Stimulated activated CD4-positive, alpha-beta T cell treated with anti-CD3 and anti-CD28 coated beads, TNF-alpha, amount 100 ng/mL, for 48 hours (primary cell): ENCODE results near the gene NCAM1.

Experiments used
- DNase-seq, 3 donors: peaks; one replicate each; pipeline ENCODE4 v3.0.0-alpha.2; 2020; ENCODE audit warnings: low read depth in 3 of 3

NCAM1 gene

DNA sequence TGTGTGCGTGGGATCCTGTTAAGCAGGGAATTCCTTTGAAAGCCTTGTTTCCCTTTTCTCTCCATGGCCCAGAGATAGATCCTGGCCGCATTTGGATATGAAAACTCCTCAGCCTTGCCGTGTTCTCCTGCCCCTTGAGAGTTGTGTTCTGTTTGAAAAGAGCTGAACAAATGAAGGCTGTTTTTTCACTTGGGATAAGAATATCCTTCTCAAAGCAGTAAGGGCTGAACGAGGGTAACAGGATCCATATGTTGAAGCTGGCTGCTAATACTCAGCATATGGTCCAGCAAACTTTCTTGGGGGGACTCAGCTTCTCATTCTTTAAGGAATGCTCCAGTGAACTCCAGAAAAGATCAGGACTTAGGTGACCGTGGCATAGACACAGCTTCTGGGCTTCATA lies 238.6 kb downstream of the NCAM1 start:
- no peak for DNase-seq

- DNase-seq = no peak
Observed at GRCh38 chr11:113201054-113201818, 240.0 kb downstream of the NCAM1 start.

GRCh38 chr11:113202431-113202830 lies 241.2 kb downstream of the NCAM1 start:
- no peak for DNase-seq

- DNase-seq = no peak
Observed at GRCh38 chr11:113203141-113203753, 242.0 kb downstream of the NCAM1 start.

- DNase-seq = no peak
Observed at GRCh38 chr11:113204280-113204679, 243.1 kb downstream of the NCAM1 start.

GRCh38 chr11:113213549-113213948 lies 252.3 kb downstream of the NCAM1 start:
- DNase-seq = no peak

DNA sequence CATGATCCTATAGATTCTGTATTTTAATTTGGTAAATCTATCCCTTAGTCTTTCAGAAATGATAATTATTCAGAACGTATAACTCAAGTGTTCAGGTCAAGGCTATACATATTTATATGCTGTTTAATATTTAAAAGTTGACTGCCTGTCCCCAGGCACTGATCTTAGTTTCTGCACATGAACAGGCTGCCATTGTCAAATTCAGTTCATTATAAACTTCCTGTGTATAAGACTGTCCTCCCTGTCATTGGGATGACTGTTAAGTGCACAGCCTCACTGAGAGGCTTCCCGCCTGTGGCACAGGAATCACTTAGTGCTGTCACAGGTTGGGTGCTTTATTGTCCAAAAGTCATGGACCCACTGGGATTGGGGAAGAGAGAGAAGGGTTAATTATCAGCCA lies 261.0 kb downstream of the NCAM1 start:
- DNase-seq = no peak

DNA sequence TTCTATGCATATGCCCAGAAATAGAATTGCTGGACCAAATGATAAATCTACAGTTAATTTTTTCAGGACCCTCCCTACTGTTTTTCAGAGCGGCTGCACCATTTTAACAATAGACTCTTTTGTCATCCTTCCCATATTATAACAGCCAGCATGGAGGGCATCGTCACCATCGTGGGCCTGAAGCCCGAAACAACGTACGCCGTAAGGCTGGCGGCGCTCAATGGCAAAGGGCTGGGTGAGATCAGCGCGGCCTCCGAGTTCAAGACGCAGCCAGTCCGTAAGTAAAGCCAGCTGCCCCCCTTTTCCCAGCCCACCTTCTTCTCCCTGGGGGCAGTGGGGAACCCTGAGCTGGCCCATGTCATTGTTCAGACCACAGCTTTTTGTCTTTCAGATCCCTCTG lies 273.7 kb downstream of the NCAM1 start:
- no peak for DNase-seq

DNA sequence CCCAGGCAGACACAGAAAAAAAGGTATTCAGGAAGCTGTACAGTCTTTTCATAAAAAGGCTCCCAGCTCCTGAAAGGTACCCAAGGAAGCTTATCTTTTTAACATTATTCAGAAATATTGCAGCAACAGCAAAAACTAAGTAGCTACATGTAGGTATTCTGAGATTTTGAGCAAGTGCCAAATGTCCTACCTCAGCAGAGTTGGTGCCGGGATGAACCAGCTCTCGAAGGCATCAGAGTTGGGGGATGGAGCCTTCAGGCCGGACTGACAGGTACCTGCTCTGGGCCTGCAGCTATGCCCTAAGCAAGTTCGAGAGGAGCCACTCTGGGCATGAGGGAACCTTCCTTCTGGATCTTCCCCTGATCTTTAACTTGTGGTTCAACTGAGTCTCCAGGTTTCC lies 276.0 kb downstream of the NCAM1 start:
- DNase-seq = no peak

- no peak for DNase-seq
Observed at GRCh38 chr11:113238721-113239120, 277.5 kb downstream of the NCAM1 start.

GRCh38 chr11:113240389-113240788 lies 279.2 kb downstream of the NCAM1 start:
- DNase-seq = no peak

- no peak for DNase-seq
Observed at GRCh38 chr11:113240790-113241635, 279.8 kb downstream of the NCAM1 start.

DNA sequence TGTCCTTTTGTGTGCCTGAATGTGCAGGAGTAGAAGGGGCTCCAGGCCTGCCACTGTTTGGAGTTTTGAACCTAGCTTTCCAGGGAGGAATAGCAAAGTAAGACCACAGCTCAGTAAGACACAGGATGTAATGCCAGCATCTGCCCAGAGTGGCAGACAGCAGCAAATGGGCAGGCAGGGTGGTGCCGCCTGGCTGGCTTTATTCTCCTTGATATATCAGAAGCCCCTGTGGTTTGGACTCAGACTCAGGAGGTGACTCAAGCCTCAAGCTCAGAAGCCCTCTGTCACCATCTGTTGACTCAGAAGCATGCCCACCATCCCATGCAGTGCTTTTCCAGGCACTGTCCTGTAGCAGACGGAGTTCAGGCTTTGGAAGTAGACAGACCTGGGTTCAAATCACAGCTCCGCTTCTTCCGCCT lies 280.4 kb downstream of the NCAM1 start:
- no peak for DNase-seq

DNA sequence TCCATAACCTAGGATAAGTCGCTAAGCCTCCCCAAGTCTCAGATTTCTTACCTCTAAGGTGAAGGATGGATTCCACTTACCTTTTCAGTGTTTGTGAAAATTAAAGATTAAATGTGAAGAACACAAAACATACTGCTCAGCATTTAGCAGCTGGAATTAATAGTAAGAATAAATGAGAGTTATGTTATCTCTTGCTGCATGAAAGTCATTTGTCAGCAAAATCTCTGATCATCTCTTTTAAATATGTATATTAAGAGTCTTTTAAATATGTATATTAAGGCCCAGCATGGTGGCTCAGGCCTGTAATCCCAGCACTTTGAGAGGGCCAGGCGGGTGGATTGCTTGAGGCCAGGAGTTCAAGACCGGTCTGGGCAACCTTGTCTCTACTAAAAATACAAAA lies 280.8 kb downstream of the NCAM1 start:
- DNase-seq = no peak

DNA sequence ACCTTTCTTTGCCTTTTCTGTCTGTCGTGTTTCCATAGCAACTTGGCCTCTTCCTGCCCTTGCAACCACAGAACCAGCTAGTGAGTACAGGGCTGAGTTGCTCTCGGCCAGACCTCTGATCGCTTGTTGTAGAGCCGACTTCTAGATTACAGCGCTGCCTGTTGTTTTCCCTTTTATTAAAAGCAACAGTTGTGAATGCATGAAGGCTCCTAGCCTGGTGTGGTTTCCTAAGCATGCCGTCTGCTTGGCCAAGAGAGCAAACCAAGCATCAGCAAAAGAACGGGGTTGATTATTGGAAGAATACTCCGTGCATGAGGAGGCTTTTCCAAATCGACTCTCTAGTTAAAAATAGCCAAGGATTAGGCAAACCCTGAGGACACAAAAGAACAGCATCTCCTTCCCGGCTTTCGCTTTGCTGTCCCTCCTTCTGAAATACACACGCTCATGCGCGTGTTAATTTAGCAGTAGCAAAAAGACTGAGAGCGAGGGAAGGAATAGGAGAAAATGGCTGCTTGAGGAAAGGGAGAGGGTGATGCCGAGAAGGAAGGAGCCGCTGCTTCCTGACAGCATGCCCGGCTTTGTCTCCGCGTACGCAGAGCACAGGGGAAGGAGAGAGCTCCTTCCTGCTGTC lies 281.7 kb downstream of the NCAM1 start:
- DNase-seq = no peak

DNA sequence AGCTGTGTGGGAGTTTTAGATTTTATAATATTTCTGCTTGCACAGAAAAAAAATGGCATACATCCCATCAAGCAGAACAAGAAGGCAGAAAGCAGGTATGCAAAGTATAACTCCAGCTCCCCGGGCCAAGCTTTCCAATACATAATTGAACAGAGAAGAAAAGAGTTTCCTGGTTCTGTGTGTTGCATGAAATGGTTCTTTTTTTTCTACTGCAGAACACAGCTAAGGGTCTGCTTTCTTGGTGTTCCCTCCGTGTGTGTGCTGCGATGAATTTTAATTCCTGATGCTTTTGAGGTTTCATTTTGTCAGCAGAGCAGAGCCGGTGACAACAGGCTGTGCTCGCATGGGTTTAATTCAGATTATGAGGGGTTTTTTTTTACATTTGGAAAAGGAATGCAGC lies 282.5 kb downstream of the NCAM1 start:
- DNase-seq = no peak

- no peak for DNase-seq
Observed at GRCh38 chr11:113245216-113245615, 284.0 kb downstream of the NCAM1 start.

- DNase-seq = no peak
Observed at GRCh38 chr11:113247221-113247620, 286.0 kb downstream of the NCAM1 start.

- no peak for DNase-seq
Observed at GRCh38 chr11:113247966-113248365, 286.7 kb downstream of the NCAM1 start.

DNA sequence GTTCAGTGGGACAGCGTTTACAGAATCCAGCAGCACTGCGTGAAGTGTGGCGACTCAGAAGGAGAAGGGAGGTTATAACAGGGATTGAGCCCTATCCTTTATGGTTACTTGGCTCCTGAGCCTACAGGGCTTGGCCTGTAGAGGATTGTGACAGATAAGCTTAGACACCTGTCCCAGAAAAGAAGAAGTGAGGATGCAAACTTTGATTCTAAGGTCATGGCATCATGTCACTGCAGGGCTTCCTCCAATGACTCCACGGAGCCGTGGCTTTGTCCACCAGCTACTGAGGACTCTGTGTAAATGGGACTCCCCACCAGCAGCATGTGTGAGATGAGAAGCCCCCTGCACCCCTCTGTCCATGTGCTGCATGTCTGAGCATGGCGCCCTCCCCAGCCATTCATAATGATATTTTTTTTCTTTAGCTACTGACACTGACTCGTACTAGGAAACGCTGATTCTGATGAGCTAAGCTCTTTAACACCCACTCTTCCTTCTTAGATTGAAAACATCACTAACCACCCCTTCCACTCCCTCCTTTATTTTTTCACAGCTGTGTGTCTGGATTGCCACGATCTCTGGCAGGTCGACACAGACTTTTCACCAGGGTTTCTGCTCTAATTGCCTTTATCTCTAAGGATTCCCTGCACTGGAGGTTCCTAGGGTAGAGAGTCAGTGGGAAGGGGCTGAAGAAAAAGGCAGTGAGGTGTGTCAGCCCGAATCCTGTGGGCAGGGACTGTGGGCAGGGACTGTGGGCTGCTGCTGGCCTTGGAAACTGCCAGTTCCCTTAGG lies 287.7 kb downstream of the NCAM1 start:
- no peak for DNase-seq

- DNase-seq = no peak
Observed at GRCh38 chr11:113249491-113249763, 288.2 kb downstream of the NCAM1 start.

DNA sequence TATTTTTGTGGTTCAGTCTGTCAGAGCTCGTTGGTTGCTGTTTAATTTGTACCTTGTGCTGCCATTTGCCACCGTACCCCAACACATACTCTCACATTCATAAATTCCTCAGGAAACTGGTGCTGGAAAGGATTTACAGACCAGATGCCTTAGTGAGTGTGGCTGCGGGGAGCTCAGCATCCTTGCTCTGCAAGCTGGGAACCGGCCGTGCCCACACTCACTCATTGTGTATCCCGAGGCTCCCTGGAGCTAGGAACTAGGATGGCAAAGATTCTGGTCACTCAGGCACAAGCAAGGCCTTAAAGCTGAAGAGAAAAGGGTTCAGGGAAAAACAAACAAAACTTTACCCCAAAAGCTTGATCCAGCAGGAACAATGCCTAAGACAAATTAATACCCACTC lies 288.6 kb downstream of the NCAM1 start:
- no peak for DNase-seq
